ENCODE data around the gene EMD. TPM values are rescaled to one million over a fixed set of nuclear protein-coding genes. Genes with fewer than 3 reads are reported as not detected.

EMD gene
- total and polyA plus RNA-seq, 2 of the 13 experiments (the other 11 are each of a cell fraction or from before 2014, with no cell fraction given), result 14.5 to 14.9 TPM

- TF ChIP-seq HOXA3 (CRISPR knock-in tag; IDR thresholded peaks at IDR 0.05) (peak; percentile 85), U2AF2 (IDR thresholded peaks at IDR 0.05; ENCODE audit: low read depth, low read length) (no peak), MXD1 (CRISPR knock-in tag; IDR thresholded peaks at IDR 0.05) (no peak), KDM6A (CRISPR knock-in tag; IDR thresholded peaks at IDR 0.05; ENCODE audit: low read depth) (peak; percentile 15; the same call in 1 of the 2 replicates), E2F5 (CRISPR knock-in tag; conservative IDR thresholded peaks at IDR 0.05) (no peak), ZNF510 (CRISPR knock-in tag; IDR thresholded peaks at IDR 0.05; ENCODE audit: low read depth) (no peak), NCOA1 (CRISPR knock-in tag; IDR thresholded peaks at IDR 0.05) (no peak), DMTF1 (CRISPR knock-in tag; IDR thresholded peaks at IDR 0.05) (no peak; the same call in 1 of the 2 replicates), ZNF414 (CRISPR knock-in tag; IDR thresholded peaks at IDR 0.05) (no peak), REPIN1 (CRISPR knock-in tag; IDR thresholded peaks at IDR 0.05; ENCODE audit: borderline replicate concordance, low read depth) (no peak), NRL (CRISPR knock-in tag; IDR thresholded peaks at IDR 0.05; ENCODE audit: borderline replicate concordance) (no peak), ZFP37 (CRISPR knock-in tag; IDR thresholded peaks at IDR 0.05; ENCODE audit: borderline replicate concordance) (peak; percentile 69; the same call in 1 of the 2 replicates), ARNT2 (CRISPR knock-in tag; IDR thresholded peaks at IDR 0.05; ENCODE audit: low read depth) (peak; percentile 40; the same call in 1 of the 2 replicates), ISX (CRISPR knock-in tag; conservative IDR thresholded peaks at IDR 0.05) (no peak), DR1 (CRISPR knock-in tag; IDR thresholded peaks at IDR 0.05) (peak; percentile 98), SALL2 (CRISPR knock-in tag; IDR thresholded peaks at IDR 0.05) (0 out of 2 replicates have a peak, but pooled peaks have one; percentile 7), ZNF17 (CRISPR knock-in tag; IDR thresholded peaks at IDR 0.05) (no peak), CSRNP1 (CRISPR knock-in tag; IDR thresholded peaks at IDR 0.05) (0 out of 2 replicates have a peak, but pooled peaks have one; percentile 15), RBFOX2 (IDR thresholded peaks at IDR 0.05; ENCODE audit: low read depth, low read length) (peak; percentile 84), HOXA7 (CRISPR knock-in tag; IDR thresholded peaks at IDR 0.05) (no peak), JUN (CRISPR knock-in tag; IDR thresholded peaks at IDR 0.05) (no peak), ZNF724P (CRISPR knock-in tag; IDR thresholded peaks at IDR 0.05; ENCODE audit: borderline replicate concordance) (no peak), ZNF317 (CRISPR knock-in tag; IDR thresholded peaks at IDR 0.05) (peak; percentile 67; the same call in 1 of the 2 replicates), TAF1 (CRISPR knock-in tag; IDR thresholded peaks at IDR 0.05) (peak; percentile 95), SIN3B (IDR thresholded peaks at IDR 0.05; ENCODE audit: low read length) (no peak)
Observed at GRCh38 chrX:154397888-154398667, 19.0 kb downstream of the EMD start, which contains the start of gene RPL10 (continued).
